Right renal pelvis (tissue), 4 donors: Measurements from ENCODE around the gene NOC4L. TPM values are rescaled to one million over a fixed set of nuclear protein-coding genes. Genes with fewer than 3 reads are reported as not detected.
"Not testable (repeated sequence)": the region's sequence is repeated elsewhere in the genome, so short reads cannot be mapped to it uniquely, and the experiment has no call there.

Experiments used
- DNase-seq, 4 donors: peaks; one replicate each; pipeline ENCODE4 v3.0.0-alpha.2; 2013; ENCODE audit warnings: low read depth in 4 of 4, low spot score in 3 of 4, missing footprints in 1 of 4
- polyA plus RNA-seq, 4 donors: library from polyadenylated mRNA; unstranded; fragments of 120-200 nt; gene quantifications; one replicate each; pipeline ENCODE4 v1.2.1, GENCODE V29; 2013; ENCODE audit not compliant: insufficient read length in 4 of 4

The NOC4L gene
- polyA plus RNA-seq = 10 to 100 TPM; 12.9 to 20.9 (median 13.5) TPM

- peak; percentile 89 to 98 (median 91) for DNase-seq
Measured at GRCh38 chr12:132144115-132144809, at the start of gene NOC4L, which contains the start of gene DDX51. Gene NOC4L, plus strand, starts transcription at chr12:132144457. Its CDS starts 32 bp downstream, at chr12:132144489. Gene DDX51, minus strand, starts transcription at chr12:132144319. Its CDS starts 23 bp downstream, at chr12:132144296.

- no peak for DNase-seq
Measured at GRCh38 chr12:132095520-132096409, 48.5 kb upstream of the NOC4L start.

GRCh38 chr12:132099739-132100138 lies 44.5 kb upstream of the NOC4L start:
- DNase-seq = no peak

GRCh38 chr12:132100306-132101065 lies 43.8 kb upstream of the NOC4L start:
- DNase-seq = no peak

GRCh38 chr12:132102297-132102696 lies 42.0 kb upstream of the NOC4L start:
- DNase-seq = no peak

- DNase-seq = not testable (repeated sequence)
Measured at GRCh38 chr12:132103072-132103471, 41.2 kb upstream of the NOC4L start.

- DNase-seq = no peak
Measured at GRCh38 chr12:132103542-132104308, 40.5 kb upstream of the NOC4L start.

- DNase-seq = no peak
Measured at GRCh38 chr12:132105467-132105866, 38.8 kb upstream of the NOC4L start.

- DNase-seq = no peak
Measured at GRCh38 chr12:132106921-132107320, 37.3 kb upstream of the NOC4L start.

- no peak for DNase-seq
Measured at GRCh38 chr12:132108211-132108832, 35.9 kb upstream of the NOC4L start.

- DNase-seq = no peak
Measured at GRCh38 chr12:132109741-132110140, 34.5 kb upstream of the NOC4L start.

- no peak for DNase-seq
Measured at GRCh38 chr12:132110677-132111076, 33.6 kb upstream of the NOC4L start.

- DNase-seq = no peak
Measured at GRCh38 chr12:132111654-132112304, 32.5 kb upstream of the NOC4L start.

GRCh38 chr12:132114667-132115066 lies 29.6 kb upstream of the NOC4L start:
- no peak for DNase-seq

GRCh38 chr12:132115500-132115899 lies 28.8 kb upstream of the NOC4L start:
- no peak for DNase-seq

- DNase-seq = no peak
Measured at GRCh38 chr12:132116709-132117557, 27.3 kb upstream of the NOC4L start.

GRCh38 chr12:132117558-132117875 lies 26.7 kb upstream of the NOC4L start:
- no peak for DNase-seq

GRCh38 chr12:132118876-132119275 lies 25.4 kb upstream of the NOC4L start:
- no peak for DNase-seq
